DOHH2 (cell line): ENCODE measurements around the gene ETS1.

Experiments used
- H3F3A ChIP-seq: fragments of 200-600 bp; sonication (generic), shearing (Covaris generic); 2 replicates; pipeline ENCODE4 v1.6.0; 2016; ENCODE audit warnings: antibody characterized with exemption, mild to moderate bottlenecking; ENCODE audit not compliant: control insufficient read depth, insufficient read depth
- H3K27ac ChIP-seq: fragments of 200-600 bp; sonication (generic); 2 replicates; pipeline ENCODE4 v1.5.1; 2014; ENCODE audit warnings: low read depth, mild to moderate bottlenecking, low read length, moderate library complexity
- H3K27me3 ChIP-seq: fragments of 200-600 bp; sonication (generic); 2 replicates; pipeline ENCODE4 v1.6.1; 2014; ENCODE audit warnings: mild to moderate bottlenecking, low read length, mixed read lengths; ENCODE audit not compliant: control insufficient read depth
- H3K36me3 ChIP-seq: fragments of 200-600 bp; sonication (generic); 2 replicates; pipeline ENCODE4 v1.6.1; 2014; ENCODE audit warnings: mild to moderate bottlenecking, low read length, moderate library complexity, mixed read lengths; ENCODE audit not compliant: control insufficient read depth
- H3K4me1 ChIP-seq: fragments of 200-600 bp; sonication (generic); 2 replicates; pipeline ENCODE4 v1.6.1; 2014; ENCODE audit warnings: mild to moderate bottlenecking, low read length, mixed read lengths; ENCODE audit not compliant: control insufficient read depth
- H3K4me2 ChIP-seq: fragments of 200-600 bp; sonication (generic); 2 replicates; pipeline ENCODE4 v1.6.0; 2014; ENCODE audit warnings: mild to moderate bottlenecking, low read length, moderate library complexity
- H3K4me3 ChIP-seq: fragments of 200-600 bp; sonication (generic); 2 replicates; pipeline ENCODE4 v1.5.1; 2014; ENCODE audit warnings: mild to moderate bottlenecking, low read length, mixed read lengths
- H3K79me2 ChIP-seq: fragments of 200-600 bp; sonication (generic); 2 replicates; pipeline ENCODE4 v1.6.1; 2014; ENCODE audit warnings: mild to moderate bottlenecking, low read length, mixed read lengths; ENCODE audit not compliant: control insufficient read depth
- H3K9me2 ChIP-seq: fragments of 200-600 bp; sonication (generic); replicated peaks from 2 replicates; pipeline ENCODE4 v1.6.1; 2014; ENCODE audit warnings: mild to moderate bottlenecking, low read length, mixed read lengths; ENCODE audit not compliant: control insufficient read depth
- H3K9me3 ChIP-seq: fragments of 200-600 bp; sonication (generic); 2 replicates; pipeline ENCODE4 v1.6.1; 2014; ENCODE audit warnings: antibody characterized with exemption, low read length, mixed read lengths; ENCODE audit not compliant: control insufficient read depth, insufficient read depth
- H4K20me1 ChIP-seq: fragments of 200-600 bp; sonication (generic); 2 replicates; pipeline ENCODE4 v1.6.0; 2014; ENCODE audit warnings: low read depth, mild to moderate bottlenecking, antibody characterized with exemption, low read length, moderate library complexity; ENCODE audit not compliant: control insufficient read depth, insufficient read depth
- CTCF ChIP-seq: fragments of 200-600 bp; sonication (generic); IDR thresholded peaks from one replicate; pipeline ENCODE4 v1.5.1; 2014; ENCODE audit warnings: antibody characterized with exemption, mild to moderate bottlenecking, low read depth, low read length; ENCODE audit not compliant: poor library complexity, severe bottlenecking
- EZH2phosphoT487 ChIP-seq: fragments of 200-600 bp; sonication (generic); IDR thresholded peaks from 2 replicates; pipeline ENCODE4 v1.6.1; 2017; ENCODE audit warnings: borderline replicate concordance, mild to moderate bottlenecking, antibody characterized with exemption, low read length, moderate library complexity, mixed read lengths

ETS1 gene

GRCh38 chr11:128458321-128458720 lies 129.0 kb downstream of the ETS1 start:
- no peak overlapping the region for H3K4me3 ChIP-seq
- peaks cover 80% of the 10 kb centered on the region for H3F3A ChIP-seq
- TF ChIP-seq CTCF (no peak), EZH2phosphoT487 (no peak)
- peaks cover 82% of the 10 kb centered on the region for H3K36me3 ChIP-seq
- H3K9me3 ChIP-seq: no peaks in the 10 kb centered on the region
- peaks cover 5% of the 10 kb centered on the region for H3K79me2 ChIP-seq
- H3K4me2 ChIP-seq: no peak overlapping the region
- H3K4me1 ChIP-seq: 0 out of 2 replicates have a peak, but pooled peaks cover 3% of the 10 kb centered on the region
- no peaks in the 10 kb centered on the region for H3K9me2 ChIP-seq
- H3K27me3 ChIP-seq: no peaks in the 10 kb centered on the region
- H4K20me1 ChIP-seq: 0 out of 2 replicates have a peak, but pooled peaks cover 5% of the 10 kb centered on the region
- no peak overlapping the region for H3K27ac ChIP-seq

GRCh38 chr11:128457874-128458273 lies 129.5 kb downstream of the ETS1 start:
- no peak overlapping the region for H3K4me2 ChIP-seq
- H3K9me2 ChIP-seq: no peaks in the 10 kb centered on the region
- H4K20me1 ChIP-seq: 0 out of 2 replicates have a peak, but pooled peaks cover 2% of the 10 kb centered on the region
- H3K4me1 ChIP-seq: 0 out of 2 replicates have a peak, but pooled peaks cover 3% of the 10 kb centered on the region
- H3K27me3 ChIP-seq: no peaks in the 10 kb centered on the region
- no peak overlapping the region for H3K4me3 ChIP-seq
- no peak for TF ChIP-seq EZH2phosphoT487
- no peak for TF ChIP-seq CTCF
- peaks cover under 1% of the 10 kb centered on the region; the same call in 1 of the 2 replicates for H3K79me2 ChIP-seq
- peaks cover 81% of the 10 kb centered on the region for H3F3A ChIP-seq
- peaks cover 78% of the 10 kb centered on the region for H3K36me3 ChIP-seq
- H3K27ac ChIP-seq: no peak overlapping the region
- no peaks in the 10 kb centered on the region for H3K9me3 ChIP-seq

GRCh38 chr11:128456566-128457268 lies 130.6 kb downstream of the ETS1 start:
- H3K27ac ChIP-seq: no peak overlapping the region
- peaks cover 66% of the 10 kb centered on the region for H3K36me3 ChIP-seq
- H3K79me2 ChIP-seq: no peaks in the 10 kb centered on the region
- no peaks in the 10 kb centered on the region for H4K20me1 ChIP-seq
- H3K4me3 ChIP-seq: no peak overlapping the region
- 0 out of 2 replicates have a peak, but pooled peaks cover 3% of the 10 kb centered on the region for H3K4me1 ChIP-seq
- no peaks in the 10 kb centered on the region for H3K27me3 ChIP-seq
- no peak overlapping the region for H3K4me2 ChIP-seq
- peaks cover 80% of the 10 kb centered on the region for H3F3A ChIP-seq
- no peaks in the 10 kb centered on the region for H3K9me2 ChIP-seq
- TF ChIP-seq CTCF (no peak), EZH2phosphoT487 (no peak)
- H3K9me3 ChIP-seq: no peaks in the 10 kb centered on the region
